Measurements from ENCODE around the gene FSD1.
"Not testable (repeated sequence)": the region's sequence is repeated elsewhere in the genome, so short reads cannot be mapped to it uniquely, and the experiment has no call there.

GRCh38 chr19:4274321-4274686, 30.1 kb upstream of the FSD1 start:
- not testable (repeated sequence) for TF ChIP-seq CTCF (IDR thresholded peaks at IDR 0.05; ENCODE audit: low read depth, low read length); EZH2phosphoT487 (IDR thresholded peaks at IDR 0.05; ENCODE audit: low read depth)

Data from OCI-LY3 (cell line).